A673 (cell line): ENCODE results near the gene CEP170B.

Source experiments
- CTCF ChIP-seq: fragments of 300-800, 200-600 bp; sonication (generic); conservative IDR thresholded peaks from 2 replicates; pipeline ENCODE4 v1.5.1; 2017; ENCODE audit warnings: low read depth, mild to moderate bottlenecking, antibody characterized with exemption, low read length, moderate library complexity, mixed read lengths
- EZH2 ChIP-seq: fragments of 200-600 bp; sonication (generic); IDR thresholded peaks from 2 replicates; pipeline ENCODE4 v1.6.1; 2017; ENCODE audit warnings: borderline replicate concordance, low read depth, mild to moderate bottlenecking, mixed read lengths, antibody characterized with exemption, low read length; ENCODE audit not compliant: poor library complexity, severe bottlenecking

GRCh38 chr14:104841730-104842129 lies 23.3 kb upstream of the CEP170B start:
- no peak for TF ChIP-seq CTCF
- no peak for TF ChIP-seq EZH2
